Measurements from ENCODE around the gene CFAP54. TPM values are rescaled to one million over a fixed set of nuclear protein-coding genes. Genes with fewer than 3 reads are reported as not detected.

Gene CFAP54
- total and polyA plus RNA-seq, 2 of the 4 experiments (the other 2 are of a cell fraction), result 0.18 to 0.41 TPM

DNA sequence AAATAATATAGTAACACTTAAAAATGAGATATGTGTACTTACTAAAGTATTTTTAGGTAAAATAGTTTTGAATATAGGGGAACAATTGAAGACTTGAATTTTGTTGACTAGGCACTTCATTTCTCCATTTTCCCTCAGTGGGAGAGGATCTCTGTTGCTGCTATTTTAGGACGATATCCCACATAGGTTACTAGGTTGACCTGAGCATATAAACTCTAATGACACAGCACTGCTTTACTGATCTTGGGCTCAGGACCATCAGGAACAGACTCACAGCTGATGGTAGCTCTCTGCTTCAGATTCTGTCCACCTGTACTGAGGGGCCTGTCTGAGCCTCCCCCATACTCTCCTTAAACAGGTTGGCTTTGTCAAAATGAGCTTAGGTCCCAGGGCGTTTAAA, 423.6 kb downstream of the CFAP54 start:
- H4K8ac ChIP-seq (ENCODE audit: low read depth in 2 of 2, low read length in 2 of 2), result no peak overlapping the region
- H2AFZ ChIP-seq (replicated peaks; ENCODE audit: low read length, poor library complexity), result no peak overlapping the region
- no peak overlapping the region for H3K27ac ChIP-seq (ENCODE audit: insufficient read depth, low read length)
- H3K18ac ChIP-seq (ENCODE audit: low read depth, low read length), result no peak overlapping the region
- in situ Hi-C loops (cut with MboI; ENCODE audit: low sequenced_read_pairs), result no loop called here
- BruUV-seq (replicated peaks), result no TSS peak
- peaks cover 33 to 46% of the 10 kb centered on the region in 2 experiments for H3K79me1 ChIP-seq (ENCODE audit: low read depth in 1 of 2, low read length in 2 of 2)
- no peak overlapping the region for H3K9ac ChIP-seq (ENCODE audit: low read depth, low read length)
- no peaks in the 10 kb centered on the region for H4K20me1 ChIP-seq (ENCODE audit: insufficient read depth, low read length)
- ChIA-PET POLR2A (ENCODE audit: unreplicated experiment) (interaction anchor here (0.7 kb wide), 1 partner anchor 475 kb away, joined by 3 read pairs; no protein-coding TSS in a partner anchor), CTCF (no interaction called here)
- H3K9me3 ChIP-seq (ENCODE audit: control insufficient read depth, insufficient read depth, low read length), result no peaks in the 10 kb centered on the region
- H3K4me1 ChIP-seq (ENCODE audit: control insufficient read depth, insufficient read depth, low read length), result peaks cover 5% of the 10 kb centered on the region; the same call in 1 of the 2 replicates
- WGBS, 2 experiments (ENCODE audit: extremely low coverage in 2 of 2, insufficient read length in 1 of 2), result no CpG with 5 or more reads among the region's 2 CpGs
- no peak overlapping the region for H2BK15ac ChIP-seq (ENCODE audit: low read depth, low read length)
- no peak for ATAC-seq (ENCODE audit: low read depth)
- intact Hi-C loops (cut with micrococcal nuclease), result no loop called here
- dilution Hi-C loops (cut with HindIII; ENCODE audit: low sequenced_read_pairs, unreplicated experiment), result no loop called here
- H2AK5ac ChIP-seq (ENCODE audit: low read depth, low read length), result no peak overlapping the region
- no peak overlapping the region for H3K23ac ChIP-seq (ENCODE audit: low read depth, low read length)
- H4K91ac ChIP-seq (ENCODE audit: insufficient read depth, low read depth, low read length), result no peak overlapping the region
- no peak overlapping the region for H2BK20ac ChIP-seq (ENCODE audit: low read depth, low read length)
- H3K4me3 ChIP-seq (ENCODE audit: insufficient read depth, low read depth, low read length), result no peak overlapping the region
- no peak overlapping the region for H3K14ac ChIP-seq (replicated peaks; ENCODE audit: low read depth, low read length)
- no peak for TF ChIP-seq POLR2A (IDR thresholded peaks at IDR 0.05; ENCODE audit: low read depth, low read length)
- no peak for TF ChIP-seq CEBPB (IDR thresholded peaks at IDR 0.05; ENCODE audit: low read depth, low read length)
- TF ChIP-seq, protein P1, sequence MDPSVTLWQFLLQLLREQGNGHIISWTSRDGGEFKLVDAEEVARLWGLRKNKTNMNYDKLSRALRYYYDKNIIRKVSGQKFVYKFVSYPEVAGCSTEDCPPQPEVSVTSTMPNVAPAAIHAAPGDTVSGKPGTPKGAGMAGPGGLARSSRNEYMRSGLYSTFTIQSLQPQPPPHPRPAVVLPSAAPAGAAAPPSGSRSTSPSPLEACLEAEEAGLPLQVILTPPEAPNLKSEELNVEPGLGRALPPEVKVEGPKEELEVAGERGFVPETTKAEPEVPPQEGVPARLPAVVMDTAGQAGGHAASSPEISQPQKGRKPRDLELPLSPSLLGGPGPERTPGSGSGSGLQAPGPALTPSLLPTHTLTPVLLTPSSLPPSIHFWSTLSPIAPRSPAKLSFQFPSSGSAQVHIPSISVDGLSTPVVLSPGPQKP (IDR thresholded peaks at IDR 0.05; ENCODE audit: borderline replicate concordance, low read depth, low read length), result no peak
- TF ChIP-seq MAFK (IDR thresholded peaks at IDR 0.05; ENCODE audit: low read depth, low read length), result no peak
- TF ChIP-seq RFX5 (IDR thresholded peaks at IDR 0.05; ENCODE audit: low read depth, low read length), result no peak
- no peak for TF ChIP-seq RCOR1 (IDR thresholded peaks at IDR 0.05; ENCODE audit: insufficient replicate concordance, low read length)
- TF ChIP-seq, protein P2, sequence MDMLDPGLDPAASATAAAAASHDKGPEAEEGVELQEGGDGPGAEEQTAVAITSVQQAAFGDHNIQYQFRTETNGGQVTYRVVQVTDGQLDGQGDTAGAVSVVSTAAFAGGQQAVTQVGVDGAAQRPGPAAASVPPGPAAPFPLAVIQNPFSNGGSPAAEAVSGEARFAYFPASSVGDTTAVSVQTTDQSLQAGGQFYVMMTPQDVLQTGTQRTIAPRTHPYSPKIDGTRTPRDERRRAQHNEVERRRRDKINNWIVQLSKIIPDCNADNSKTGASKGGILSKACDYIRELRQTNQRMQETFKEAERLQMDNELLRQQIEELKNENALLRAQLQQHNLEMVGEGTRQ (IDR thresholded peaks at IDR 0.05; ENCODE audit: low read depth, low read length), result no peak
- TF ChIP-seq SMC3 (IDR thresholded peaks at IDR 0.05; ENCODE audit: low read depth, low read length), result no peak
- H3K4me2 ChIP-seq (ENCODE audit: low read depth, low read length), result no peak overlapping the region
- no peak overlapping the region for H2BK120ac ChIP-seq (ENCODE audit: low read depth, low read length)
- no peaks in the 10 kb centered on the region for H3K36me3 ChIP-seq (ENCODE audit: control insufficient read depth, insufficient read depth, low read length)
- no peak overlapping the region for H2AK9ac ChIP-seq (replicated peaks; ENCODE audit: low read depth, low read length, poor library complexity)
- peaks cover 4% of the 10 kb centered on the region for H3K9me1 ChIP-seq (ENCODE audit: insufficient read depth, low read length)
- H3K56ac ChIP-seq (ENCODE audit: extremely low read depth, insufficient read depth, low read length), result no peak overlapping the region
- H3K27me3 ChIP-seq (ENCODE audit: control insufficient read depth, insufficient read depth, low read length), result no peaks in the 10 kb centered on the region
- no peak overlapping the region for H2BK5ac ChIP-seq (ENCODE audit: low read depth, low read length, poor library complexity, severe bottlenecking)
- no peak overlapping the region for H4K5ac ChIP-seq (ENCODE audit: low read depth, low read length)
- DNase-seq, result no peak
- H3K4ac ChIP-seq (ENCODE audit: low read depth, low read length), result no peak overlapping the region

Measured in IMR-90 (cell line).